Caki2 (cell line): ENCODE measurements around the gene TIFAB. TPM values are rescaled to one million over a fixed set of nuclear protein-coding genes. Genes with fewer than 3 reads are reported as not detected.

Experiments
- DNase-seq: peaks from one replicate; pipeline ENCODE4 v3.0.0-alpha.2; 2015; ENCODE audit warnings: low read depth
- in situ Hi-C: cut with HindIII; loops from 2 replicates; pipeline ENCODE4 v1.10.0; 2016; ENCODE audit warnings: low sequenced_read_pairs, low pct_unique_long_range_greater_than_20kb, mixed read lengths
- total RNA-seq: library from RNA; depleted of rRNA; stranded (reverse); fragments of >200 nt; shearing (Covaris generic); gene quantifications from 2 replicates; pipeline ENCODE4 v1.2.3, GENCODE V29; 2014; ENCODE audit warnings: low replicate concordance

Gene TIFAB
- total RNA-seq, 1 experiment from 2014 or later, result not detected

DNA sequence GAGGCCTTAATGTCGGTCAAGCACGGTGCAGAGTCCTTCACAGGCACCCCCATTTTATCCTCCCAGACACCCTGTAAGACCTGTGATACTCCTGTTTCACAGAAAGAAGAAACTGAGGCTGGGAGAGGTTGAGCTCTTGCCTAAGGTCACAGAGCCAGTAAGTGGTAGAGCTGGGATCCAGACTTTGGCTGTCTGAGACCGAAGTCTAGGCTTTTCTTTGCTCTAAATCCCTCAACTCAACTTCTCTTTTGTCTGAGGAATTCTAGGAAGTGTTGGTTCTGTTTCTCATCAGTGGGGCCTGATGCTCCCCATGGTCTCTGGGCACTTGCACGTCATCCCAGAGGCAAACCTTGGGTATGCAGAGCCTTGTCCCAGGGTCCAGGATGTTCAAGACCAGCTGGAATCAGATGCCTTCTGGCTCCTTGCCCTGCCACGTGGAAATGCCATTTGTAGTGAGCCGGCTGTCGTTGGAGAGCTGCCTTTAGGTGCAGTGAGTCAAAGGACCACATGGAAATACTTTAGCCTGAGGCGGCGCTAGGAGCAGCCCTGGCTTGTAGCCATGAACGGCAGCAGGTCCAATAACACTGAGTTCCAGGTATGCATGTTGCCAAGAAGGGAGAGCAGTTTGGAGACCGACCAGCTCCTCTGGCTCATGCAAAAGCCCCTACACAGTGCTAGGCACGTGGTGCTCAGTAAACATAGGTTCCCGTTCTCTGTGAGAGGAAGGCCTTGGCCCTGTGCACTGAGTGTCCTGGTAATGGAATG, 14.2 kb downstream of the TIFAB start:
- DNase-seq, result peak; percentile 35
- in situ Hi-C loops, result no loop called here

DNA sequence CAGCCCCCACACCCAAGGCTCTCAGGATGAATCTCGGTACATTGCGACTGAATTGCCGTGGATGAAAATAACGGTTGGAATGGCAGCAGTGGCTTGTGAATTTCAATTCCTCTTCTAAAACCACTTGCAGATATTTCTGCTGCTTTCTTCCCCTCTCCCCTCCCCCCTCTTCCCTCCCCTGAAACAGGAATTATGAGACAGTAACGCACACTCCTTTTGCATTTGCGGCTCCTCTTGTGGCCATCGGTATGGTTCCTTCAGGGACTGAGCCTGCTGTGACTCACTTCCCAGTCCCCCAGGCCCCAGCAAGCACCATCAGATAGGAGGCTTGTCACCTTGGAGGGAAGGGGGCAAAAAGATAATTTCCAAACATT, 14.7 kb downstream of the TIFAB start:
- in situ Hi-C loops, result no loop called here
- DNase-seq, result no peak

DNA sequence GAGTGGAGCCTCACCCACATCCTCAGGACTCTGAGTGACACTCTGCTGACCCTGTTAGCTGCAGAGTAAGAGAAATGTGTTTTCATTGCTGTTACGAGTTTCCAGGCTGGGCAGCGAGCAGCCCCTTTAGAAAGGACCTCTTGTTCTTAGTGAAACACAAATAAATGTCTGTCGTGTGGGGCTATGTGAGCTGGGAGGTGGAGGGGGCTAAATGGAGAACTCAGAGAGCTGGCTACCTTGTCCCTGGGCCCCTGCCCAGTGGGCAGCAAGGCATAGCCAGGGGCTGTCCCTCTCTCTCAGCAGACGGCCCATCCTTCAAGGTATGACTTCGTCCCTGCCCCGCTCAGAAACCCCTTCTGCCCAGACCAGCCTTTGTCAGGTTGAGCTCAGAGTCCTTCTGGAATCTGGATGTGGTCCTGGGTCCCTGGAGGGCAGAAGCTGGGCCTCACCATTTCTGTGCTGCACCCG, 15.2 kb downstream of the TIFAB start:
- no peak for DNase-seq
- in situ Hi-C loops, result no loop called here

DNA sequence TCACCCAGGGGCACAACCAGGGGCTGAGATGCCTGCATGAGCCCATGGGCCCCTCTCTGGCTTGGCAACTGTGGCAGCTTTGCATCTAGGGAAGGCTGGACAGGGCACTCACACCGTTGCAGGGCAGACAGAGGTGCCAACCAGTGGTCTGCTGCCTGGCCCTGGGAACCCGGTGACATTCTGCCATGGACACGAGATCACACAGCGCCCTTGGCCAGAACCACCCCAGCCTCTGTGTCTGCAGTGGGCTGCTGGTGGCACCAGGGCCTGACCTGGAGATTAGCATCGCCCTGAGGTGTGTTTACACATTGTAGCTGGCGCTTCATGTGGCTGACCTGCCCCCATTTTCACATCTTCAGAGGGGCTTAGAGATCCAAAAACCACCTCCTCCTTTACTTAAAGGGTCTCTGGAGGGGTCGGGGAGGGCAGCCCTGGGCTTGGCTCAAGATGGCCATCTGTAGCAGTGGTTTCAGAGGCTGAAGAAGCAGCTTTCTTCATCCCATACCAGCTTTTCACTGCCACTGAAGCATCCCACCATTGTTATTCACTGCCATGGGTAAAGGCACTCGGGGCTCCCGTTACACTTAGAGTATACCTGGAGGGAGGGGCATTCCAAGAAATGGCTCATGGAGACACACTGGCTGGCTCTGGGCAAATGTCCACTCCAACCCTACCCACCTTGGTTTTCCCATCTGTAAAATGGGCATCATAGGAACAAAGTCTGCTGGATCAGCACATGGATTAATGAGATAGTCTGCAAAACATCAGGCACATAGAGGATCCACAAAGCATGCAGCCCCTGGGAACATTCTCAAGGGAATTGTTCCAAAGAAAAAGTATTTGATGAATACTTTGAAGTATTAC, 16.5 kb downstream of the TIFAB start:
- no peak for DNase-seq
- in situ Hi-C loops, result no loop called here

DNA sequence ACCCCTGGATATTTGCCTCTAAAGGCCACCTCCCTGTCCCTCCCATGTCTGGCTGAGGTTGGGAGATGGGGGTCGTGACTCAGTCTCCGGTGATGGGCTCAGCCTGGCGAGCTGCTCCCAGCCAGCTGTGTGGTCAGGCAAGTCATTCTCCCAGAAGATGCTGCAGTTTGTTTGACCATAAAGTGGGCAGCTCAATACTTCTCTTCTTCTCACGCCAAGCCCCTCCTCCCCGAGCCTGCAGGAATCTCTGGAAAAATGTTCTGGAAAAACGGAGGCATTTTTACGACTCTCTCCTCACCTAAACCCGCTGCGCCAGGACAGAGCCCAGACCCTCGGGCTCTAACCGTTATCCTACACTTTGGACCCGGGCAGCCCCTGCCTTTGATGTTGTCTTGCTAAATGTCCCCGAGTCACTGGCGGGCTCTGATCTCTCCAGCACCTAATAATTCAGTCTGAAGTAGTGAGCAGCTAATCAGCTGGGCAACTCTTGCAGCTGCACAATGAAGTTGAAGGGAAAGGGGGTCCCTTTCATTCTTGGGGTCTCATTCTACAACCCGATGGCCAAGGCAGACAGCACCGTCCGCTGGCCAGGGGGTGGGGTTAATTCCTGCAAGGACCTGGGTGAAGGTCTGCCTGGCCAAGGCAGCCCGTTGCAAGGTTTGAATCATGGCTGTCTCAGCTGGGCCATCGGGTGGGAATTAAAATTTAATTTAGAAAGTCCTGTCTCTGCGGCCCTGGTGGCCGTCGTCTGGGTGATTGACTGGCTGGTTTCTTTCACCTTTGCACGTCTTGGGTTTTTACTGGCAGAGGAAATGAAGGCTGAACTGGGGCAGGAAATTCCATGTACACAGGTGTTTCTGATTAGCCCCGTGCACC, 17.3 kb downstream of the TIFAB start:
- in situ Hi-C loops, result no loop called here
- DNase-seq, result no peak

DNA sequence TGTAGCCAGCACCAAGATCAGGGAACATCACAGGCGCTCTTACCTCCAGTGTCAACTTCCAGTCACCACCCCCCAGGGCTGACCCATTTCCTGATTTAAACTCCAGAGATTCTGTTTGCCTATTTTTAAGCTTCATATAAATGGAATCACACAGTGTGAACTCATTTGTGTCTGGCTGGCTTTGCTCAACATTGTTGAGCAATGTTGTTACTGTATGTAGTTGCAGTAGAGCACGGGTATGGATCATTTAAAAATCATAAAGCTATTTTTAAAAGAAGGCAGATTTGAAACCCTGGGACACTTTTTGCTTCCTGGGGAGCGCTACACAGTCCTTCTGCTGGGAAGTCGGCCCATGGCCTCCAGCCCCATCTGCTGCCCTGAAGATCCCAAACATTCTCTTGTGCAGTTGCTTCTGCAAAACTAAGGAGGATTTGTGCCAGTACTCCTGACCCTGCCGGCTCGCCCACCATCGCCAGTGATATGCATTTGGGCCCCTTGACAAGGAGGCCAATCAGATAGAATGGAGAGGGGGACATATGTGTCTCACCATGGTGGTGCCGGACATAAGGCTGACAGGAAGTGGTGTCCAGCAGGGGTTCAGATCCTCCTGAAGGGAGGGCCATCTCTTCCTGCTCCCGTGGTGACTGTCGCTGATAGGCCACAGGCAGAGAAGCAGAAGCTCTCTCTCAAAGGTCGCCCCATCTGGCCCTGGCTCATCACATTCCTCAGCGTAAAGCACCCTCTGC, 18.3 kb downstream of the TIFAB start:
- no peak for DNase-seq
- in situ Hi-C loops, result no loop called here

DNA sequence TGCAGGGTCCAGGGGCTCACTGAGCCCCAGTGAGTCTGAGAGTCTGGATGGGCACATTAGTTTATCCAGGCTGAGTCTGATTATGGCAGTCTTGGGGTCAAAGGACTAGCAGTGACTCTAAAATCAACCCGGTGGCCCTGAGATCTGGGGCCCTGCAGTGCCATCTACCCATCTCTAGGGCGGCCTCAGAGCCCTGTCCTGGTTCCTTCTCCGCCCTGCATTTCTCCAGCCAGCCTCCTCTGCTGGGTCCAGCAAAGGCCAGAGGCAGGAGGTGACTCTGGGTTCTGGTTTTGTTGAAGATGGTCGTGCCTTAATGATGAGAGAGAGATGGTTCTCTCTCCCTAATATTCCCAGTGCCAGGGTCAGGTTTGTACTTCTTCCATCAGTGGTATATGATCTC, 20.0 kb downstream of the TIFAB start:
- no peak for DNase-seq
- in situ Hi-C loops, result no loop called here

DNA sequence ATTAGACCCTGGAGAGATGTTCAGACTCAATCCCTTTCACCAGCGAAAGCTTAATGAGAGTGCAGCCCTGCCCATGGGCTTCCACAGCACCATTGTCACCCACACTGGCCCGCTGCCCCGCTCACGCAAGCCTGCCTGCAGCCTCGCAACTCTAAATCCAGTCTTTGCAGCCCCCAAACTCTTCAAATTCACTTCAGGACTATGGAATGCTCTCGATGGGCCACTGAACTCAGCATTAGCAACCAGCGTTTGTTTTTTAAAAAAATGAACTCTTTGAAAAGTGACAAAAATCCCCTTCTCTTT, 22.1 kb downstream of the TIFAB start:
- no peak for DNase-seq
- in situ Hi-C loops, result no loop called here

DNA sequence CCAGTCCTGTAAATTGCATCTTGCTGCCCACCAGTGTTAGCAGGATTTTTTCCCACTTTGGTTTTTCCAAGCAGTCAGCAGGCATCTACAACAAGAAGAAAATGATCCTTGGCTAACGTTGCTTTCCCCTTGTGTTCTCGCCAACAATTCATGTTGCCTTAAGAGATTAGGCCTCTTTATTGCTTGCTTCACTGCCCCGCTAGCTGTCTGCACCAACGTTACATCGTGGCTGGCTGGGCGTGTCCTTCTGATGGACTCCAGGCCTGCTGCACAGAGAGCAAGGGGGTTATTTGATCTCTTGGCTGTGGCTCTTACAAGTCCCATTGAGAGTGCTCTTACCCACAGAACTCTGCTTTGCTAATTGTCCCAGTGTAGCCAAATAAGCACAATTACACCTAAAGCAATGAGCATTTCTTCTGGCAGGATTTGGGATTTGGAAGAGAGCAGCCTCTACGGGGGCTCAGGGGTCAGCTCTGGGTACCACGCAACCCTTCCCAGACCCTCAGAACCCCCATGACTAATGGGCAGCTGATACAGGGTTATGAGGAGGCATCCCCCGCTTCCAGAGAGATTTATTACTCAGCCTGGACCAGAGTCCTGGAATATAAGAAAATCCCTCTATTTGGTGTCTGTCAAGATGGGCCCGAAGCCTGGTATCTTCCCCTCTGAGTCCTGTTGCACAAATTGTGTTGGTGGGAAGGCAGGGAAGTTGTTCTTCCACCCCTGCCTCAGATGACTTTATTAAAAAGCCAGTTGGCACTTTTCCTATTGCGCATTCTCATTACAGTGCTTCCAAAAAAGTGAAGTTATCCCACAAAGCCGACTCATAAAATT, 22.6 kb downstream of the TIFAB start:
- no peak for DNase-seq
- in situ Hi-C loops, result no loop called here

DNA sequence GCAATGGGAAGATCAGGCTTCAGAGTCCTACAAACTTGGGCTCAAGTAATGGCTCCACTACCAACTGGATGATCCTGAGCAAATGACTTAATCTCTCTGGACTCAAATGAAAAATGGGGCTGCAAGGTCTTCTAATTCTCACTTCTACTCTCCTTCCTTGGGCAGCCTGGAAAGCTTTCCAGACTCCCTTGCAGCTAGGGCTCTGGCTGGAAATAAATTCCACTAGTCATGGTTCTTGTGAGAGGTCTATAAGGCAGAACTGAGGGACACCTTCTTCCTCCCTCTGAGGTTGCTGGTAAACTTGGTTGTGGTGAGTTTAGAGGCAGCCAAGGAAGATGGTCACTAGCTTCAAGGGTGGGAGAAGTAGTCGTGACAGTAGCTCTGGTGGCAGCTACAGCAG, 23.6 kb downstream of the TIFAB start:
- in situ Hi-C loops, result no loop called here
- DNase-seq, result no peak

DNA sequence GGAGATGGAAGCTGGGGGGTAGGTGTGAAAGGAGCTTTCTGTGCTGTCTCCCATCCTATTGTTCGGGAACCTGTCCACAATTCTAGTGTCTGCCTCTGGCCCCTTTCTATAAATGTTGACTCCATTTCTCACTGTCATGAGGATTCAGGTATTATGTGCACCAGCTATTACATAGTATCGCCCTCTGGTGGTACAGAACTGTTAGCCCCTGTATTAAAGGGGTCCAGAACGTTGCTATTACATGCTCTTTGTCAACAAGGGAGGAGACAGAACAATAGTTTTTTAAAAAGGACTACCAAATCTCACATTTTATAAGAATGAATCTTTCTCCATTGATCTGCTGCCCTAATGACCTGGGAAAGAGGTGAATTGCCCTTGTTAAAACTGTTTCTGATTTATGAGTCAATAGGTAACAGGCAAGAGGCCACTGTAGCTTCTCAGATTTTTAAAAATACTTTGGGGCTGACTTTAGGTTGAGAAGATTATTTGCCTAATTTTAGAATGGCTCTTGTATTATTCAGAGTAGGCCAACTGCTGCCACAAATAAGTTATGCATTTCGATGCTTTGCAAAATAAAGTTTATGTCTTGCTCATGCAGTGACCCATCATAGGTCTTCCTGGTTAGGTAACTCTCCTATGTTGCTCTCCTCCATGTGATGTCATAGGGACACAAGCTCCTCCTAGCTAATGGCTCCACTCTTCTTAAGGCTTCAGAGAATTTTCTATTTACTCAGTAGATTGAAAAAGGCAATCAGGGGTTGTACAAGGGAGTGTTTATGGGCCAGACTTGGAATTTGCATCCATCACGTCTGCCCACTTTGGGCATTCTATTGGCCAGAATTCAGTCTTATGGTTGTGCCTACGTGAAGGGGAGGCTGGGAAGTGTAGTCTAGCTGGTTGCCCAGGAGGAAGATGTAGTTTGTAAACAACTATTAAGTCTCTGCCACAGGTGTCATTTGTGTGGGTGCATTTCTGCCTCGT, 25.8 kb downstream of the TIFAB start:
- in situ Hi-C loops, result no loop called here
- peak; percentile 15 for DNase-seq

DNA sequence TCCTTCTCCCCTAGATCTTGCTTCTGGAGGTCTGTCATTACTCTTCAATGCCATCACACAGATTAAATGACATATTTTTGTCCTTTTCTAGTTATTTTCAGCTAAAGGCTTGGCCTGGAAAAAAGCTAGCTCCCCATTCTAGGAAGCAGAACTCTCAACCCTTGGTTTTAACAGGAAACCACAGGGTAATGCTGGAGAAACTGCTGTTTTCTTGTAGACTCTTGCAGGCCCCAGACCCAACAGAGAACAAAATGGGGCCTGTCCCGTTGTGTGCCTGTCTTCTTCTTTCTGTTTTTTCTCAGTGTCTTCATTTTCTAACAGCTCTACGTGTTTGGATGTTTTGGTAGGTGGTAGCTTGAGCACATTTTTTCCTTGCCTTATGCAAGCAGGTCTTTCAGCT, 26.5 kb downstream of the TIFAB start:
- in situ Hi-C loops, result no loop called here

DNA sequence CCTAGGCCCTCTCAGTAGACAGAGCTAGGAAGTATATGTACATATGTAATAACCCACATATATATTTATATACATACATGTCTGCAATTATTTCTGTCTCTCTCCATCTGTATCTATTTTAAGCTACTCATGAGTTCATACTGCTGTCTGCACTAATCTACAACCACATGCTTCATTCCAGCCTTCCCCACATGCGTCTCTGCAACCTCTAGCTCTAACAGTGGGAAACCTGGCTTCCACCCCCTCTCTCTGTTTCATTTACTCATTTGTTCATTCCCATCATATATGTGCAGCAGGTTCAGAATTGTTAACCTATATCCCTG, 28.3 kb downstream of the TIFAB start:
- in situ Hi-C loops, result no loop called here
- DNase-seq, result no peak

More for the DNA sequence above, 26.5 kb downstream of the TIFAB start:
- DNase-seq, result no peak

DNA sequence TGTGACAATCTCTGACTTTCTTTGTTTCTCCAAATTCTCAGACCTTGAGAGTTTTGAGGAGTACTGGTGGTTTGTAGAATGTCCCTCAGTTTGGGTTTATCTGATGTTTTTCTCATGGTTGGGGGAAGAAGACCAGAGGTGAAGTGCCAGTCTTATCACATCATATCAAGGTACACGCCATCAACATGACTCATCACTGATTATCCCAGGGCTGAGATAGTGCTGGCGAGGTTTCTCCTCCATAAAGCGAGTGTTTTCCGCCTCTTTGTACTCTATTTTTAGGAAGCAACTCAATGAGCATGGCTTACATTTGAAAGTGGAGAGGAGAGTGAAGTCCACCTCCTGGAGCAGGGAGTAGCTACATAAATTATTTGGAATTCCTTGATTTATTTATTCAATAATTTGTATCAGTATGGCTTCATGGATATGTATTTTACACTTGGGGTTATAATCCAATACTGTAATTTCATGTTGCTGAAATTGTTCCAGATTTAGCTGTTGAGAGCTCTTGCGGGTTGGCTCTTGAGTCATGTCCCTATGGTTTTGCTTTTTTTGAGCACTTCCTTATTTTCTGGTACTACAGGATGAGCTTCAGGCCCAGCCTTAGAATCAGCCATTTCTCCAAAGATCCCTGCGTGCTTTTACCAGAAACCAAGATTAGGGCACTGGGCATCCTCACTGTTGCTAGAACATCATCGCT, 28.9 kb downstream of the TIFAB start:
- DNase-seq, result no peak

DNA sequence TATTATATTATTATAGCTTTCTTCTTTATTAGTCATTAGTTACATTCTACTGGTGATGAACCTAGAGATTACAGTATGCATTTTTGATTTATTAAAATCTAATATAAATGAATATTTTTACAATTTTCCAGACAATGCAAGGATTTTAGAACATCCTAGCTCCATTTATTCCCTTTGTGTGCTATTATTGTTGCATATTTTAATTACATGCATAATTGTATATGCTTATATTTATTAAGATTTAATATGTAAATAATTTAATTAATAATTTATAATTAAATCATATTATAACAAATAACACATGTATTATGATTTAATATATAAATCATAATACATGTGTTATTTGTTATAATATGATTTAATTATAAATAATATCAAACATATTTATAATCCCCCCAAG, 29.7 kb downstream of the TIFAB start:
- no peak for DNase-seq
- in situ Hi-C loops, result no loop called here

More for the DNA sequence above, 28.9 kb downstream of the TIFAB start:
- in situ Hi-C loops, result no loop called here

DNA sequence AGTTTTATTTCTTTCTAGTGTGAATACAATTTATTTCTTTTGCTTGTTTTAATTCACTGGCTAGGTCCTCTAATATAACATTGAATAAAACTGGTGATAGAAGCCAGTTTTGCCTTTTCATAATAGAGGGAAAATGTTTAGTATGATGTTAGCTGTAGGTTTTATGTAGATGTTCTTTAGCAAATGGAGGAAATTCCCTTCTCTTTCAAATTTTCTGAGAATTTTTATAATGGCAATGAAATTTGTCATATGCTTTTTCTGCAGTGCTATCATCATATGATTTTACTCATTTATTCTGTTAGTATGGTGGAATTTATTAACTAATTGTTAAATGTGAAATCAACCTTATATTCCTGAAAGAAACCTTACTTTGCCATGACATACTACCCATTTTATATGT, 35.1 kb downstream of the TIFAB start:
- in situ Hi-C loops, result no loop called here

More for the DNA sequence above, 35.1 kb downstream of the TIFAB start:
- no peak for DNase-seq
